ENCODE results near the gene CHST11.

DNA sequence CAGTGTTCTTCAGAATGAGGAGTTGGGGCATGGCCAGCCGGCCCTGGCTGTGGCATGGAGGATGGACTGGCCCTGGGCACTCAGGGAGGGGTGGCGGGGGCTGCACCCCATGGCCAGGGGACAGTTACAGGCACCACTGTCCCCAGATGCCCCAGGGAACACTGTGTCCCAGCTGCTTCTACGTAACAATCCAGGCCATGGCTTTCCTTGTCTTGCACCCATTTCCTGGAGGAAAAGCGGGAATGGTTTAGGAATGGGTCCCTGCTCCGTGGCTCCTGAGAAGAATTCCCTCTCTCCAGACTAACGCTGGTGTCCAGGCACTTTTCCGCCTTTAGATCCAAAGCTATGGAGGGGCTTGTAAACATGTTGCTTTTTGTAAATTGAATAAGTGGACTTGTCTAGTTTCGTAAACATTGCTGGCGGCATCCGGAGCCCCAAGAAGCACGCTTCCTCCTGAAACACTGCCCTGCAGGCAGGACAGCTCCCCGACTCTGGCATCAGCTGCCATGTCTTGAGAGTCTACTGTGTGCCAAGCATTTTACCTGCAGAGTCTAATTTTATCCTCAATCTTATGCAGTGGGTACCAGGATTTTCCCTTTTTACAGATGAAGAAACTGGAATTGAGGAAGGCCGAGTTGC, 263.1 kb downstream of the CHST11 start:
- TF ChIP-seq CTCF (IDR thresholded peaks at IDR 0.05) (no peak), ZFX (IDR thresholded peaks at IDR 0.05; ENCODE audit: borderline replicate concordance) (no peak)

All from 22Rv1 (cell line).